ENCODE measurements around the gene GLT8D1. TPM values are rescaled to one million over a fixed set of nuclear protein-coding genes. Genes with fewer than 3 reads are reported as not detected.

GLT8D1 gene
- total RNA-seq, 1 donor from 2014 or later = 29.2 TPM

DNA sequence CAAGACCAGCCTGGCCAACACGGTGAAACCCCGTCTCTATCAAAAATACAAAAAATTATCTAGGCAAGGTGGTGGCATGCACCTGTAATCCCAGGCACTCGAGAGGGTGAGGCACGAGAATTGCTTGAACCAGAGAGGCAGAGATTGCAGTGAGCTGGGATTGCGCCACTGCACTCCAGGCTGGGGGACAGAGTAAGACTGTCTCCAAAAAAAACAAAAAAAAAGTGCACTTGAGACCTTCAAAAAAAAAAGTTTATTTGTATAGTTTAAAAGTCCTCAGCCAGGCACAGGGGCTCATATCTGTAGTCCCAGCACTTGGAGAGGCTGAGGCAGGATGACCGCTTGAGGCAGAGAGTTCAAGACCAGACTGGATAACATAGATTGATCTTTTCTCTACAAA, 22.0 kb downstream of the GLT8D1 start:
- peak overlapping the region; percentile 99 for H3K27ac ChIP-seq (replicated peaks)
- peaks cover 87% of the 10 kb centered on the region for H3K4me1 ChIP-seq
- H3K4me3 ChIP-seq = no peak overlapping the region
- DNase-seq = no peak
- no peaks in the 10 kb centered on the region for H3K9me3 ChIP-seq (replicated peaks)
- peaks cover 40% of the 10 kb centered on the region for H3K36me3 ChIP-seq
- no peaks in the 10 kb centered on the region for H3K27me3 ChIP-seq (ENCODE audit: low read depth)
- intact Hi-C loops (cut with micrococcal nuclease) = no loop called here
- TF ChIP-seq, protein P1, sequence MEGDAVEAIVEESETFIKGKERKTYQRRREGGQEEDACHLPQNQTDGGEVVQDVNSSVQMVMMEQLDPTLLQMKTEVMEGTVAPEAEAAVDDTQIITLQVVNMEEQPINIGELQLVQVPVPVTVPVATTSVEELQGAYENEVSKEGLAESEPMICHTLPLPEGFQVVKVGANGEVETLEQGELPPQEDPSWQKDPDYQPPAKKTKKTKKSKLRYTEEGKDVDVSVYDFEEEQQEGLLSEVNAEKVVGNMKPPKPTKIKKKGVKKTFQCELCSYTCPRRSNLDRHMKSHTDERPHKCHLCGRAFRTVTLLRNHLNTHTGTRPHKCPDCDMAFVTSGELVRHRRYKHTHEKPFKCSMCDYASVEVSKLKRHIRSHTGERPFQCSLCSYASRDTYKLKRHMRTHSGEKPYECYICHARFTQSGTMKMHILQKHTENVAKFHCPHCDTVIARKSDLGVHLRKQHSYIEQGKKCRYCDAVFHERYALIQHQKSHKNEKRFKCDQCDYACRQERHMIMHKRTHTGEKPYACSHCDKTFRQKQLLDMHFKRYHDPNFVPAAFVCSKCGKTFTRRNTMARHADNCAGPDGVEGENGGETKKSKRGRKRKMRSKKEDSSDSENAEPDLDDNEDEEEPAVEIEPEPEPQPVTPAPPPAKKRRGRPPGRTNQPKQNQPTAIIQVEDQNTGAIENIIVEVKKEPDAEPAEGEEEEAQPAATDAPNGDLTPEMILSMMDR (IDR thresholded peaks at IDR 0.05; ENCODE audit: borderline replicate concordance) = no peak

DNA sequence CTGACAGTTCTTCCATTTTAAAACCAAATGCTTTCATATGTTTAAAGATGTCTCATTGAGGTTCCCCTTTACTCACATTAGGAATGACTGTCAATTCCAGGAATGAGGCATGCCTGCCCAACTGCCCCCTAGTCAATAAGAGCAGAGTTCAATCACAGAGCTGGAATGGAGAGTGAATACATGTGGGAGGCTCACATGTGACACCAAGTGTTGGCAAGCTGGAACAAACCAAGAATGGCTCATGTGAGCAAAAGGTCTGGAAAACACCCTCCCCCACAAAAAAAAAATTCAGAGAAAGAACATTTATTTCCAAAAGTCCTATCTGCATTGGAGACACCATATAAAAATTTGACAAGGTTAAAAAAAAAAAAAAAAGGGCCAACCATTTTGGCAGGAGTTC, 23.6 kb downstream of the GLT8D1 start:
- Histone ChIP-seq H3K9me3 (replicated peaks) (no peaks in the 10 kb centered on the region), H3K4me3 (no peak overlapping the region), H3K27me3 (ENCODE audit: low read depth) (no peaks in the 10 kb centered on the region), H3K27ac (replicated peaks) (peak overlapping the region; percentile 99), H3K4me1 (peaks cover 77% of the 10 kb centered on the region), H3K36me3 (peaks cover 40% of the 10 kb centered on the region)
- intact Hi-C loops (cut with micrococcal nuclease) = no loop called here
- TF ChIP-seq, protein P1 (IDR thresholded peaks at IDR 0.05; ENCODE audit: borderline replicate concordance) = no peak
- no peak for DNase-seq

DNA sequence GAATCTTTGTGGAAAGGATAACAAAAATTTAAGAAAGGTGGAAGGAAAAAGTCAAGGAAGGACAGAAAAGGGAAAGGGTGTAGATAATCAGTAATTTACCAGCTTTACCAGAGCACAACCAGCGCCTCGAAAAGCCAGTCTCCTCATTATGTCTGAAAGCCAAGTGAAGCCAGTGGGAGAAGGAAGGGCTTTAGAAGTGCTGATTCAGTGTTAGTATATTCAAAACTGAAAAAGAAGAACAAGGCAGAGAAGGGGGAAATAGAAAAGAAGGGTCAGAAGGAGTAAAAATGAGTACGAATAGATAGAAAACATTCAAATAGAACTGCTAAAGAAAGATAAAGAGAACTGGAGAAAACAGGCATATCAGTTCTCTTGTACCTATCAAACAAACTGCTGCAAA, 24.0 kb downstream of the GLT8D1 start:
- Histone ChIP-seq H3K36me3 (peaks cover 42% of the 10 kb centered on the region), H3K9me3 (replicated peaks) (no peaks in the 10 kb centered on the region), H3K4me1 (peaks cover 72% of the 10 kb centered on the region), H3K27me3 (ENCODE audit: low read depth) (no peaks in the 10 kb centered on the region), H3K4me3 (no peak overlapping the region), H3K27ac (replicated peaks) (peak overlapping the region; percentile 99)
- intact Hi-C loops (cut with micrococcal nuclease) = no loop called here
- TF ChIP-seq, protein P1 (IDR thresholded peaks at IDR 0.05; ENCODE audit: borderline replicate concordance) = no peak
- no peak for DNase-seq

DNA sequence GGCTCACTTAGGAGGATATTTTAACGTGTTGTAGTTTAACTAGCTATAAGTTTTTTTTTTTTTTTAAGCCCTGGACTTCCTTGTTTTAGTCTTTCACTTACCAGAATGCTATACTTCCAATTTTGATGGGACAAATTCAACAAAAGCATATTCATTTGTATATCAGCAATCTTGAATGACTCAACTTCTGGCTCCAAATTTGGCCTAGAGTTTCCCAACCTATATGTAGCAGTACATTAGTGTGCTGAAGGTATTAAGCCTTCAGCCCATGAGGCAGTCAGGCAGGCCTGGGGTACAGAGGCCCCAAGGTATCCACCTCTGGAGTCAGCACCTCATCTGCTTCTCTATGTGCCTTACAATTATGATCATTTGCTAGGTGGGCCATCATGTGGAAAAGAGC, 25.8 kb downstream of the GLT8D1 start:
- Histone ChIP-seq H3K27ac (replicated peaks) (no peak overlapping the region), H3K9me3 (replicated peaks) (no peaks in the 10 kb centered on the region), H3K27me3 (ENCODE audit: low read depth) (no peaks in the 10 kb centered on the region), H3K4me1 (peaks cover 60% of the 10 kb centered on the region), H3K4me3 (no peak overlapping the region), H3K36me3 (peaks cover 56% of the 10 kb centered on the region)
- no peak for DNase-seq
- intact Hi-C loops (cut with micrococcal nuclease) = no loop called here
- TF ChIP-seq, protein P1 (IDR thresholded peaks at IDR 0.05; ENCODE audit: borderline replicate concordance) = no peak

DNA sequence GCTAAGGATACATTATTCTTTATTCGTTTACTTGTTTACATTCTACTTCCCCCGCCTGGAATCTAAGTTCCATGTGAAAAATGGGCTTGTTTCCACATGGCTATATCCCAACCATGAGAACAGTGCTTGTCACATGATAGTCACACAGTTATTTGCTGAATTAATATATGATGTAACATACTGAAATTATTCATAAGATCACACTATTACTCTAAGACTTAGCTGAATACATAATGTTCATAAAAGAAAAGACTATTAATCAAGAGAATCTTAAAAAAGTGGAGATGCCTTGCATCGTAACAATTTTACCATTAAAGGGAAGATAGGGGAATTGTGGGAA, 26.4 kb downstream of the GLT8D1 start:
- peaks cover 53% of the 10 kb centered on the region for H3K4me1 ChIP-seq
- DNase-seq = no peak

More for the DNA sequence above, 26.4 kb downstream of the GLT8D1 start:
- Histone ChIP-seq H3K4me3 (no peak overlapping the region), H3K27me3 (ENCODE audit: low read depth) (no peaks in the 10 kb centered on the region), H3K36me3 (peaks cover 63% of the 10 kb centered on the region), H3K27ac (replicated peaks) (no peak overlapping the region), H3K9me3 (replicated peaks) (no peaks in the 10 kb centered on the region)
- intact Hi-C loops (cut with micrococcal nuclease) = no loop called here
- TF ChIP-seq, protein P1 (IDR thresholded peaks at IDR 0.05; ENCODE audit: borderline replicate concordance) = no peak
